Measurements from ENCODE around the gene FRMD6.

GRCh38 chr14:51613416-51613815 is 38.3 kb upstream of the FRMD6 start:
- TF ChIP-seq CTCF (IDR thresholded peaks at IDR 0.05; ENCODE audit: low read depth, low read length, poor library complexity, severe bottlenecking) (no peak), EZH2phosphoT487 (IDR thresholded peaks at IDR 0.05; ENCODE audit: borderline replicate concordance, low read length) (no peak)

Measured in DOHH2 (cell line).